H1 (cell line): ENCODE measurements around the gene EFEMP2. TPM values are rescaled to one million over a fixed set of nuclear protein-coding genes. Genes with fewer than 3 reads are reported as not detected.

ENCODE experiments used
- KDM1A ChIP-seq: fragments of 200-600, 300-600 bp; sonication (generic); IDR thresholded peaks from 2 replicates; pipeline ENCODE4 v1.7.1; 2016; ENCODE audit warnings: mild to moderate bottlenecking, low read length, borderline replicate concordance
- MAFK ChIP-seq: IDR thresholded peaks from 2 replicates; pipeline ENCODE4 v1.6.1; 2012; ENCODE audit warnings: low read depth, mild to moderate bottlenecking, improper control_type of control experiment, low read length
- RFX5 ChIP-seq: IDR thresholded peaks from 2 replicates; pipeline ENCODE4 v1.6.1; 2011; ENCODE audit warnings: low read depth, low read length, improper control_type of control experiment, borderline replicate concordance
- ZNF274 ChIP-seq: IDR thresholded peaks from 2 replicates; pipeline ENCODE4 v1.7.0; 2012; ENCODE audit warnings: low read length, borderline replicate concordance; ENCODE audit errors: extremely low read depth
- polyA plus RNA-seq, 7 experiments: library from polyadenylated mRNA; depleted of rRNA in 3 of 7; stranded (reverse) in 5 of 7; unstranded in 2 of 7; fragments of >200 nt in 5 of 7; fragments of 200-250 nt in 2 of 7; gene quantifications; 1 replicate in 5 of 7; 2 replicates in 1 of 7; 4 replicates in 1 of 7; pipeline versions ENCODE4 v1.2.1 to v1.2.3, GENCODE V29; 2011 to 2013; ENCODE audit warnings: missing spikeins in 2 of 7, mixed read lengths in 2 of 7
- total RNA-seq: library from RNA; stranded (reverse); fragmentation: NEBNext Ultra II Directional; extraction: Animal tissue kit (Norgen Biotek cat#: 25700); gene quantifications from 2 replicates; pipeline ENCODE4 v1.2.1, GENCODE V29; 2021

Gene EFEMP2
- total and polyA plus RNA-seq, 2 of the 8 experiments (the other 6 are each of a cell fraction or from before 2014, with no cell fraction given) = 8.8 to 17.2 TPM

DNA sequence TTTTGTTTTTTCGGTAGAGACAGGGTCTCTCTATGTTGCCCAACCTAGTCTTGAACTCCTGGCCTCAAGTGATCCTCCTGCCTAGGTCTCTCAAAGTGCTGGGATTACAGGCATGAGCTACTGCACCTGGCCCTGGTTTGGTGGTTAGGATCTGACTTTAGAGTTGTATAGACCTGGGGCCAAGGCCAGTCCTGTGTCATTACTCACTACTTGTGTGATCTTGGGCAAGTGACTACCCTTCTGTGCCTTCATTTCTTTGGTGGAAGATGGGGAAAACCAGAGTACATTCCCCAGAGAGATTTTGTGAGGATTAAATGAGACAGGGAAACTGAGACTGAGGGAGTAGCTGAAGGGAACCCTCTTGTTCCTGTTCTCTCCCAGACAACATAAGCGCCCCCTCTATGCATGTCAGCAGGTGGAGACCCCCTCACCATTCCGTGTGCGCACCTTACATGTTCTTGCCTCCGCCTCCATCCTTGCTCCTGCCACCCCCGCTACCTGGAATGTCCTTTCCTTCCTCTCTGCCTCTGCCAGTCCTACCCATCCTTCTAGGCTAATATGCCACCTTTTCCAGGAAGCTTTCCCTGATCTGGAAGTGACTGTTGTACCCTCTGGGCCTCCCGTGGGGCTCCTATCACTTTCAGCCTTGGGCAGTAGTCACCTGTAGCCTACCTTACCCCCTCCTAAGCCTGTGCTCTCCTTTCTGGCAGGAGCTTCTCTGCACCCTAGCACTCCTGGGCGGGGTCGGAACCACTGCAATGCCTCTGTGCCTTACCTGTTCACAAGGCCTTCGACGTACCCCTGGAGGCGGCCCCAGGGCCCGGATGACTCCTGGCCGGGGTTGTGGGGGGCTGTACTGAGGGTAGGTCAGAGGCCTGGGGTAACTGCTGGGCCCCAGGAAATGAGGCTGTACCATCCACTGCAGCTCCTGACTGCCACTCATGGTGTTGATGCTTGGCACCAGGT is 23.7 kb upstream of the EFEMP2 start (continued):
- TF ChIP-seq RFX5 (no peak), KDM1A (no peak), MAFK (no peak), ZNF274 (no peak)
